ENCODE results near the gene MYO1D.

MYO1D gene

GRCh38 chr17:32445074-32445415 is 431.9 kb downstream of the MYO1D start:
- DNase-seq, result peak; percentile 88

GRCh38 chr17:32444301-32445073 is 432.4 kb downstream of the MYO1D start, which contains the start of gene PSMD11:
Gene PSMD11, plus strand, starts transcription at chr17:32444510. Its CDS starts 14 bp downstream, at chr17:32444524.
- peak; percentile 100 for DNase-seq

- no peak for DNase-seq
Measured at GRCh38 chr17:32443827-32444300, 433.1 kb downstream of the MYO1D start.
